ENCODE data around the gene SPA17.
A peak's percentile ranks its signal among the peaks of the same experiment; 100 is the strongest.

The SPA17 gene

GRCh38 chr11:124662106-124662505 is 11.6 kb upstream of the SPA17 start:
- no peak for DNase-seq (ENCODE audit: low read depth)

DNA sequence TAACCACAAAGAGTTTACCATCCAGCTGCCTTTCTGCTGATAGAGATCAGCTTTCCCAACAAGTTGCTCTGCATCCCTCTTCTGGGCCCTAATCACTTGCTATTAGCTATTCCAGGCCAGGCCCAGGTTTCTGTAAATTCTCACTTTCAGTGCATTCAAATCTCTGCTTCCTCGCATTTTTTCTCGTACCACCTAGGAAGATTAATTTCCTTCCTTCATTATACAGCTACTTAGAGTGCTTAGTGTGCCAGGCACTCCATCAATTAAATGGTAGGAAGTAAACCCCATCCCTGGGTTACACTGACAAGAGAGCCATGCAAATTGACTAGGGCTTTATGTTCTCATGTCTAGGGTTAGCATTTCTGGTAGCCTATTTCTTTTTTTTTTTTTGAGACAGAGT is 9.8 kb upstream of the SPA17 start:
- DNase-seq (ENCODE audit: low read depth) = no peak

GRCh38 chr11:124667601-124668000 is 6.1 kb upstream of the SPA17 start:
- DNase-seq (ENCODE audit: low read depth) = no peak

- no peak for DNase-seq (ENCODE audit: low read depth)
These were observed 4.5 kb upstream of the SPA17 start for GRCh38 chr11:124669193-124669592.

- DNase-seq (ENCODE audit: low read depth) = no peak
These were observed 3.0 kb upstream of the SPA17 start for GRCh38 chr11:124670732-124671131.

- no peak for DNase-seq (ENCODE audit: low read depth)
These were observed 1.0 kb upstream of the SPA17 start for GRCh38 chr11:124672536-124673215.

- DNase-seq (ENCODE audit: low read depth) = no peak
These were observed 439 bp downstream of the SPA17 start for GRCh38 chr11:124674168-124674517.

GRCh38 chr11:124674571-124674970 is 867 bp downstream of the SPA17 start:
- DNase-seq (ENCODE audit: low read depth) = no peak

DNA sequence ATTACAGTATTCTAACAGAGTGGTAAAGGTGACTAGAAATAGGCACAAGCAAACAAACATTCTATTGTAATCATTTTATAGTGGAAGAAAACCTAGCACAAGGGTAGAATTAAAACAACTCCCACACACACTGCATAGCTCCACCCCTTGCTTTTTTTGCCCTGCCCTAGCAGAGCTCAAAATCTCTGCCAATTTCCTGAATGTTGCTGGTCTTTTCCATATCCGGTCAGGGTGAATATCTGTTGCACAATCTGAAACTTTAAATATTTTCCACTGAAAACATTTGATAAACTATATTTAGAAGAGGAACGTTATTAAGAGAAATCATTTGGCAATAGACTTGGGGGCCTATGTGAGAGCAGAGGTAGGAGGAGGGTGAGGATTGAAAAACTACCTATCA is 2.7 kb downstream of the SPA17 start:
- DNase-seq (ENCODE audit: low read depth) = peak; percentile 49

DNA sequence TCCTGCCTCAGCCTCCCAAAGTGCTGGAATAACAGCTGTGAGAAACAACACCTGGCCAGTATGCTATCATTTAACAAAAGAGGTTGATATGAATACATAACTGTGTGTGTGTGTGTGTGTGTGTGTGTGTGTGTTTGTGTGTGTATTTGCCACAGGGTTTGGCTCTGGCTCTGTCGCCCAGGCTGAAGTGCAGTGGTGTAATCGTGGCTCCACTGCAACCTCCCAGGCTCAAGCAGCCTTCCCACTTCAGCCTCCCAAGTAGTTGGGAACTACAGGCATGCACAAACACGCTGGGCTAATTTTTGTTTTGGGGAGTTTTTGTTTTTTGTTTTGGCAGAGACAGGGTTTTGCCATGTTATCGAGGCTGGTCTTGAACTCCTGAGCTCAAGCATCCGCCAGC is 4.7 kb downstream of the SPA17 start:
- no peak for DNase-seq (ENCODE audit: low read depth)

DNA sequence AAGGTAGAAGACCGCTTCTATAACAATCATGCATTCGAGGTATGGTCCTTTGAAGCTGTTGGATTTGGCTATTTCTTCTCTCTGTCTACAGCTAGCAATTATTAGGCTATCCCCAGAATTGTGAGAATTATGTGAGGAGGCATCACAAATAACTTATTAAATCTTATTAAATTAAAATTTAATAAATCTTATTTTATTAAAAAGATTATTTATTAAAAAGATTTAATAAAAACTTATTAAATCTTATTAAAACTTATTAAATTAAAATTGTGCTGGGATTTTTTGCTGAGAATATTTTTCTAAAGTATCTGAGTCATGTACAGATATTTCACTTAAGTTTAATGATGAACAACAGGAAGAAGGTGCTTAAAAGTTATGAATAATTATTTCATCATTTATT is 7.7 kb downstream of the SPA17 start:
- no peak for DNase-seq (ENCODE audit: low read depth)

- DNase-seq (ENCODE audit: low read depth) = no peak
These were observed 8.7 kb downstream of the SPA17 start for GRCh38 chr11:124682443-124682842.

DNA sequence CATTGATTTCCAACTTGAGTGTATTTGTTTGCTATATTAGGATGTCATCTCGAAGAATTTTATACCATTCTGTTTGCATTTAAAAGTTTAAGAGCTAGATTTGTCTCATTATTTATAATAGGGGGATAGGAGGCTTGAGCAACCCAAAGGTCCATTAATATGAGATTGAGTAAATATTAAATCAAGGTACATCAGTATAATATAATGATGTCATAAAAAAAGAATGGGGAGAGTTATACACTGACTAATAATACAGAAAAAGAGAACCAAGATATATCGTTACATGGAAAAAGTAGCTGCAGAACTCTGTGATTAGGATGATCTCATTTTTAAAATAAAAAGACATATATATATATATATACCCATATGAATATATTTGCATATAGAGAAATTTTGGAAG is 19.4 kb downstream of the SPA17 start:
- DNase-seq (ENCODE audit: low read depth) = no peak

- DNase-seq (ENCODE audit: low read depth) = no peak
These were observed 25.8 kb downstream of the SPA17 start for GRCh38 chr11:124699547-124699946.

GRCh38 chr11:124700028-124700427 is 26.3 kb downstream of the SPA17 start:
- DNase-seq (ENCODE audit: low read depth) = no peak

GRCh38 chr11:124707829-124708228 is 34.1 kb downstream of the SPA17 start:
- no peak for DNase-seq (ENCODE audit: low read depth)

DNA sequence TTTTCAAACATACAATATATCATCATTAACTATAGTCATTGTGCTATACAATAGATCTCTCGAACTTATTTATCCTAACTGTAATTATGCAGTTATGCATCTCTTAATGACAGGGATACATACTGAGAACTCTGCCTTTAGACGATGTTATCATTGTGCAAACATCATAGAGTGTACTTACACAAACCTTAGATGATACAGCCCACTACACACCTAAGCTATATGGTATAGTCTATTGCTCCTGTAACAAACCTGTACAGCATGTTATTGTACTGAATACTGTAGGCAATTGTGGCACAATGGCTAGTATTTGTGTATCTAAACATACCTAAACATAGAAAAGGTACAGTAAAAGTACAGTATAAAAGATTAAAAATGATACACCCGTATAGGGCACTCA is 38.7 kb downstream of the SPA17 start:
- no peak for DNase-seq (ENCODE audit: low read depth)

DNA sequence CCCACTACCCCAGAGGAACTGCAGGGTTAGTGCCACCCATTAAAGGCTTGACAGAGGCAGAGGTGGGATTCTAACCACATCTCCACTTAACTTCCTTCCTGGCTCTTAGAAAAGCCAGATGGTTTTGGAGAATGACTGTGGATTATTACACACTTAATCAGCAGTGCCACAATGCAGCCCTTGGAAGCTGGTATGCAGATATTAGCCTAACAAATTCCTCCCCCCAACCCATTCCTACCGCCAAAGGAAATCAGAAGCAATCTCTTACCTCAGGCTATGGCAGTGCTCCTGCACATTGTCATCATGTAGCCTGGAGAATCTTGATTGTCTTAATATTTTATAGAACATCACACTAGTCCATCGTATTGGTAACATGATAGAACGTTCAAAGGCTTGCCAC is 42.9 kb downstream of the SPA17 start:
- DNase-seq (ENCODE audit: low read depth) = no peak

DNA sequence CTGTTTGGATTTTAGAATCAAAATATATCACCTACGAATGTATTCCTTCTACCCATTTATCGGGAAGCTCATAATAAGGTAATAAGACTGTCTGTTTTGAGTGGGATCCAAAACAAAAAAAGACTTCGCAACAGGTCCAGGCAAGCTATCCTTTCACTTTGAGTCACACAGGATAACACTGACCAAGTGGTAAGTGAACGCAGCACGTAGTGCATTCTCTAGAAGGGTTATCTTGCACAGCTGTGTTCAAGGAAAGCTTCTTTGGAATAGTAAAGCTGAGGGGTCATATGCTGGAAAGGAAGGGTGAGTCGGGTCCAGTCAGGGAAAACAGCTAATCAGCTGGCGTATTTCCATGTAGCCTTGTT is 43.7 kb downstream of the SPA17 start:
- no peak for DNase-seq (ENCODE audit: low read depth)

DNA sequence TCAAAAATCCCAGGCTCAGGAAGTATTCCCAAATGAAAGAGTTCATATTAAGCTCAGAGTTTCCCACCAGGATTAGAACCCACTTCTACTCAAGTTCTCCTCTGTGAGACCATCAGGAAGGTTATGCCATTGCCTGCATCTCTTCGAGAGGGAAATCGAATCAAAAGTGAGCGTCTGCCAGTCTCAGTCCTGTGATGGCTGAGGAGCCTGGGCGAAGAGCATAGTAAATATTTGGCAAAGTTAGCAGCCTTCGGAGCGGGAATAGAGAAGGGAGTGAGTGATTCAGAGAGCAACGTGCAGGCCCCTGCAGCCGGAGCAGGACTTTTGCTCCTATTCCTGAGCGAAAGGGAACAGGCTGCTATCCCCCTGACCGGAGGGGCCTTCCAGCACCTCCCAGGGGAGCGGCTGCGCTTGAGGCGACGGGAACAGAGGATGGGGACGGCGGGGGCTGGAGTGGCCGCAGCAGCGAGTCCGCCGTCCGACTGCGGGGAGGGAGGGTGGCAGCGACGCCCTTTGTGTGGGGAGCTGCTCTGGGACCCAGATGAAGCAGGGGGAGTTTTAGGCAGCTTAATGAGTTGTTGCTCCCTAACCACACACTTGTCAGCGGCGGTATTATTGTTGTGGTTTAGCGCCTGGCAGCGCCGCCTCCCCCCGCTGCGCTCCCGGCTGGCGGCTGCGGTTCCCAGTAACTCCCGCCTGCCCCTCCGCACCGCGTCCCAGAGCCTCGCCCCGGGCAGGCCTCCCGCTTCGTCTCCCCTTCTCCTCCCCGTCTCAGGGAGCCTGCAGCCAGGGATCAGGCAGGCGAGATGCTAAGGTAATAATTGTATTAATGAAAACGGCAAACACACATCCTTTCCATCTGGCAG is 44.3 kb downstream of the SPA17 start:
- no peak for DNase-seq (ENCODE audit: low read depth)

GRCh38 chr11:124718801-124719200 is 45.1 kb downstream of the SPA17 start:
- no peak for DNase-seq (ENCODE audit: low read depth)

DNA sequence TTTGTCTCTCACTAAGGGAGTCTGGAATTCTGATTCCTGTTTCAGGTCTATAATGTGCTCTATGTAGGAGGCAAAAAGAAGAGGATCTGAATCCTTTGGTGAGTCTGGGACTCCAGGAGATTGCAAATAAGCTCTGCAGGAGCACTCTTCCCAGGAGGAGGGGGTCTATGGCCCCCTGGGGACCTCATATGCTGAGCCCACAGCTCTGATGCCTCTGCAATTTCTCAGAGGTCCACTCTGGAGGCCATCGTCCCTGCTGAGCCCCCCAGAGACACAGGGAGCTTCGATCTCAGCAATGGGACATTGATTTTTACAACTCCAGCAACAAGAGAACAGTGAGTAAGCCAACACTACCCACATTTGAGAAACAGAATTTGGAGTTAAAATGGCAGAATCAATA is 45.8 kb downstream of the SPA17 start:
- DNase-seq (ENCODE audit: low read depth) = no peak

GRCh38 chr11:124722176-124722575 is 48.5 kb downstream of the SPA17 start:
- DNase-seq (ENCODE audit: low read depth) = no peak
